Measurements from ENCODE around the gene CLSTN1. TPM values are rescaled to one million over a fixed set of nuclear protein-coding genes. Genes with fewer than 3 reads are reported as not detected.

CLSTN1 gene
- total RNA-seq, 3 donors from 2014 or later = 34.4 to 38.5 (median 34.6) TPM

DNA sequence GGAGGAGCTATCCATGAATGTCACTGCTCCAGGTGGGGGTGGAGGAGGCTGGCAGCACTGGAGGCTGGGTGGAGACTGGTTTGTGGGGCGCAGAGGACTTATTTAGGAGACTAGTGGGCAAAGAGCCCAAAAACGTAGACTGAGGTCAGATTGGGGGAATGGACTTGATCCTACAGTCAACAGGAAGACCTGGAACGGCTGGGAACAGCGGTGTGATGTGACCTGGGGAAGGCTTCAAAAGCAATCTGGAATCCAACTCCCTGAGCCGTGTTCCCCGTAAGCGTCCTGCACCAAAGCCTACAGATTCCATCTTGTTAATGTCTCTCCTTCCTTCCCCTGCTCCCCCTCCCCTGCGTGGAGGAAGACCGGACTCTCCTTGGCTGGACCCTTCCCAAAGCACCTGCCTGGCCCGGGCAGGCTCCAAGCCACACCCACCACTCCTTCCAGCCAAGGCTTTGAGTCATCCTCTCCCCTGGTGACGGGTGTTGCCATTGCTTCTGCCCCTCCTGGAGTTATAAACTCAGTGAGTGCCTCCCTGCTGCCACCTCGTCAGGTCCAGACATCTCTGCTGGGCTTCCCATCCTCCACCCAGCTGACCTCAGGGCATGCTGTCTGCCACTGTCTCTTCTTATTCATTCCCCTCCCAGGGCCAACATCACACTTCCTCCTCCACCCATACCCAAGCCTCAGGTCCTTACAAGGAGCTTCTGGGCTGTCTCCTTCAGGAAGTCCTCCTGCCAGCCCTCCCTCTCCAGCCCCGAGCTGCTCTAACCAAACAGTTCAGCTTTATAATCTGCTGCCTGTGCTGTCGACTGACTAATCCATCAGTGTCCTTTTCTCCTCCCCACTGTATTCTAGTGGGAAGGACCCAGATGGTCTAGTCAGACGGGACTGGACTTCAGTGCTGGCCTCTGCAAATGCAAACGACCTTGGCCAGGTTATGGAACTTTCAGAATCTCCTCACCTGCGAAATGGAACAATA is 1.6 kb upstream of the CLSTN1 start:
- H3K27me3 Mint-ChIP-seq (ENCODE audit: low read depth) = no peaks in the 10 kb centered on the region
- peak; percentile 16 to 24 for ATAC-seq
- DNase-seq = peak; percentile 33
- peaks cover 40% of the 10 kb centered on the region for H3K4me1 Mint-ChIP-seq (ENCODE audit: low read depth)
- H3K4me3 Mint-ChIP-seq = peak overlapping the region; percentile 73
- H3K9me3 Mint-ChIP-seq = no peaks in the 10 kb centered on the region
- peaks cover 1% of the 10 kb centered on the region for H3K36me3 Mint-ChIP-seq (ENCODE audit: insufficient read depth)

DNA sequence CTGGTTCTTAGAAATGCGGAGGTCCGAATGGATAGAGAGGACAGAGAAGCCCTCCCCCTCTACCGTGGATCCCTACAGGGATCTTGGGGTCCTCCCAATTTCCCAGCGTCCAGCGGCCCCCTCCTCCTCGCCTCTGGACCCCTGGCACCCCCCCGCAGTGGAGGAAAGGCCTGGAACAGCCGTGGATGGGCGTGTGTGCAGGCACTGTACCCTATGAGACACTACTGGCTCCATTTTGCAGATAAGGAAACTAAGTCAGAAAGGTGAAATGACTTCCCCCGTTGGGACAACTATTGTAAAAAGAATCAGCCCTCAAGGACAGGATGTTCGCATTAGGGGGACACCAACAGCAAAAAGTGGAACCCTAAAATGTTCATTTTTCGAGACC is 931 bp upstream of the CLSTN1 start:
- peaks cover 42% of the 10 kb centered on the region for H3K4me1 Mint-ChIP-seq (ENCODE audit: low read depth)
- ATAC-seq (no peak), DNase-seq (no peak)
- H3K36me3 Mint-ChIP-seq (ENCODE audit: insufficient read depth) = peaks cover 1% of the 10 kb centered on the region
- peak overlapping the region; percentile 73 for H3K4me3 Mint-ChIP-seq
- no peaks in the 10 kb centered on the region for H3K9me3 Mint-ChIP-seq
- H3K27me3 Mint-ChIP-seq (ENCODE audit: low read depth) = no peaks in the 10 kb centered on the region

DNA sequence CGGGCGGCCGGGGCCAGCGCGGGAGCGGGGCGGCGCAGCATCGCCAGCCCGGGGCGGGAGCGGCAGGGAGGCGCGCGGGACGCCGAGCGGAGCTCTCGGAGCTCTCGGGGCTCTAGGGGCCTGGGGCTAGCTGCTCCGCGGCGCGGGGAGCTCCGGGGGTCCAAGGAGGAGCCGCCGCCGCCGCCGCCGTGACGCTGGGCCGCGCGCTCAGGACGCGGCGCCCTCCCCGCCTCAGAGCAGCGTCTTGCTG is 147 bp downstream of the CLSTN1 start:
- ATAC-seq (peak; percentile 41), DNase-seq (no peak)
- Mint-ChIP-seq H3K27me3 (ENCODE audit: low read depth) (no peaks in the 10 kb centered on the region), H3K4me3 (peak overlapping the region; percentile 63), H3K36me3 (ENCODE audit: insufficient read depth) (peaks cover 1% of the 10 kb centered on the region), H3K4me1 (ENCODE audit: low read depth) (peaks cover 42% of the 10 kb centered on the region), H3K9me3 (no peaks in the 10 kb centered on the region)

DNA sequence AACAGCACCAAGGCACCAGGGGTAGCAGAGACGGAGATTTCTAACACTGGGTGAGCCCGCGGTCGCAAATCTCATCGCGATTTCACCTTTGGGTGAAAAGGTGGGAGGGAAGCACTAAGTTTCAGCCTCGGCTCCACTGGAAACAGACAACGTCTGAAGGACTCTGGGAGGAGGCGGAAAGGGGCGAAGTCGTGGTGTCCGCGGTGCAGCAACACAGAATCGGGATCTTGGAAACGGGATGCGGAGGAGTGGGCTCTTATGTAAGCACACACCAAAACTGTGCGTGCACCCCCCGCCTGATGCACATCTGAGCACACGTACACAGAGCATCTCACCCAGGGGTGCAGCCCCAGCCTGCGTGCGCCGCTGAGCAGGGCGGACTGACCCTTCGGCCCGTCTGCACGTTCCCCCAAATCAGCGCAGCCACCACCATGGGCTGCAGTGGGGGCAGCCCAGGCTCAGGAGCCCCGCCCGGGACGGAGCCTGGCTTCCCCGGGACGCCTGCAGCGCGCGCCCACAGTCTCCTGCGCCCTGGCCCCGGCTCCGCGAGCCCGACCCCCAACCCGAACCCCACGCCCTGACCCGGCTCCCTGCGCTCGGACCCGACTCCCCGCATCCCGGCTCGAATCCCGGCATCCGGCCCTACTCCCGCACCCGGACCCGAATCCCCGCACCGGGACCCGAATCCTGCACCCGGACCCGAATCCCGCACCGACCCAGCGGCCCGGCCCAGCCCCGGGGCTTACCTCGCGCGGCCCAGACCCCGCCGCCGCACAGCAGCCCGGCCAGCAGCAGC is 670 bp downstream of the CLSTN1 start:
- DNase-seq (peak; percentile 16), ATAC-seq (peak; percentile 23 to 26)
- peaks cover 42% of the 10 kb centered on the region for H3K4me1 Mint-ChIP-seq (ENCODE audit: low read depth)
- peak overlapping the region; percentile 91 for H3K4me3 Mint-ChIP-seq
- H3K27me3 Mint-ChIP-seq (ENCODE audit: low read depth) = no peaks in the 10 kb centered on the region
- peaks cover 1% of the 10 kb centered on the region for H3K36me3 Mint-ChIP-seq (ENCODE audit: insufficient read depth)
- no peaks in the 10 kb centered on the region for H3K9me3 Mint-ChIP-seq

DNA sequence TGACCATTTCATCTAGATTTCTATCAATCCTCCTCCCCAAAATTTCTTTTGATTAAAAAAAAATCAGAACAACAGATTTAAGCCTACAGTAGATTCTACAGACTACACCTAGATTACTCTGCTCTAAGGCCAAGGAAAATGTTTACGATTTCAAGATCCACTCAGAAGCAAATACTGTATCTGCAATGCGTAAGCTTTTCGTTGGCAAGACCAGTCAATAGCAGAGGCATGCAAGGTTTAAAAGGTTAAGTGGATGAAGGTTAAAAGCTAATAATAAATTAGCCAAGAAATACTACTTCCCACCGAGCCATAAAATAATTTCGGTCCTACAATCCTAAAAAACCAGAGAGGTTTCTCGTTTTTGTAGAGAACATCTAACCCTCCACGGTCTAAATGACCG is 1.3 kb downstream of the CLSTN1 start:
- Mint-ChIP-seq H3K27me3 (ENCODE audit: low read depth) (no peaks in the 10 kb centered on the region), H3K36me3 (ENCODE audit: insufficient read depth) (peaks cover 1% of the 10 kb centered on the region), H3K9me3 (no peaks in the 10 kb centered on the region), H3K4me1 (ENCODE audit: low read depth) (peaks cover 39% of the 10 kb centered on the region), H3K4me3 (peak overlapping the region; percentile 91)
- ATAC-seq (no peak), DNase-seq (no peak)

DNA sequence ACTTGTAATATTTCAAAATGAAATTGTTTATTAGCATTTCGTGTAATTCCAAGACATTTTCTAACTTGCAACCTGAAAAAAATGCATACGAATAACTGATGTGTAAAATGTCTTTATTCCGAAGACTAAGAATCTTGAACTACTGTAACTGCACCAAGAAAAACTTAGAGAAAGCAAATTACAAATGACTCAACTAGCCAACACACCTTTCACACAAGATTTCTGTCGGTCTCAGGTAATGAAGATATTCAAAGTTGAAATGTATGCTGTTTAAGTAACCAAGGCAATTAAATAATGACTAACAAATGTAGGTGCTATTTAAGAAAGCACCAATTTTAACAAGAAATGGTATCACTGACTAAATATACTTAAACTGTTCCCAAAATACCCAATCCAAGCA is 2.1 kb downstream of the CLSTN1 start:
- H3K27me3 Mint-ChIP-seq (ENCODE audit: low read depth) = no peaks in the 10 kb centered on the region
- ATAC-seq (no peak), DNase-seq (no peak)
- H3K4me1 Mint-ChIP-seq (ENCODE audit: low read depth) = peaks cover 43% of the 10 kb centered on the region
- H3K36me3 Mint-ChIP-seq (ENCODE audit: insufficient read depth) = peaks cover 1% of the 10 kb centered on the region
- H3K9me3 Mint-ChIP-seq = no peaks in the 10 kb centered on the region
- peak overlapping the region; percentile 91 for H3K4me3 Mint-ChIP-seq

DNA sequence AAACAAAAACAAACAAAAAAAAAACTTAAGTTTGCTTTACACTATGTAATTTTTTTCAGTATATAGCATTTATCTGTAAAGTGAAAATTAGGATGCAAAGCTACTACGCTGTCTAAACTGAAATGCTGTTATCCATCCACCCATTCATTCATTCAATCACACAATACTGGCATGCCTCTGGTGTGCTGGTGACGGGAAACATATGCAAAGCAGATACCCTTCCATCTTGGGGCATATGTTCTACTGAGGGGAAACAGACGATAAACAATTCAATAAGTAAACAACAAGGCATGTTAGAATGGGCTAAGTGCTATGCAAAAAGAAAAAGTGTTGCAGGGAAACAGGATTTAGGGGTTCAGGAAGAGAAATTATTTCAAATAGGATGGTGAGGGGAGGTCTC is 3.2 kb downstream of the CLSTN1 start:
- DNase-seq (no peak), ATAC-seq (no peak)
- Mint-ChIP-seq H3K4me3 (no peak overlapping the region), H3K27me3 (ENCODE audit: low read depth) (no peaks in the 10 kb centered on the region), H3K9me3 (no peaks in the 10 kb centered on the region), H3K36me3 (ENCODE audit: insufficient read depth) (peaks cover 5% of the 10 kb centered on the region), H3K4me1 (ENCODE audit: low read depth) (peaks cover 39% of the 10 kb centered on the region)

DNA sequence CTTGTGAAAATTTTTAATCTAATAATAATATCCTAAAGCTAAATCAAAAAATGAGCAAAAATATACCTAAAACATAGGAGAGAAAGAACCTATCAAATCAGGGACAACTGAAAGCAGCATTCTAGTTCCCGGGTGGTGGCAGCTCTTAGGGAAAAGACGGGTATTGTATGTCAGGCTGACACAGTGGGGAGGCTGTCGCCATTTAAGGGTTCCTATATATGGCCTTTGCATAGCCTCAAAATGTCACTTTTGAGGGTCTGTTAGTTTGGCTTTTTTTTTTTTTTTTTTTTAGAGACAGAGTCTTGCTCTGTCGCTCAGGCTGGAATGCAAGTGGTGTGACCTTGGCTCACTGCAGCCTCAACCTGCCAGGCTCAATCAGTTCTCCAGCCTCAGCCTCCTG is 6.0 kb downstream of the CLSTN1 start:
- peaks cover 5% of the 10 kb centered on the region for H3K36me3 Mint-ChIP-seq (ENCODE audit: insufficient read depth)
- ATAC-seq (no peak), DNase-seq (no peak)
- no peaks in the 10 kb centered on the region for H3K9me3 Mint-ChIP-seq
- H3K4me1 Mint-ChIP-seq (ENCODE audit: low read depth) = peaks cover 35% of the 10 kb centered on the region
- H3K27me3 Mint-ChIP-seq (ENCODE audit: low read depth) = no peaks in the 10 kb centered on the region
- H3K4me3 Mint-ChIP-seq = no peak overlapping the region

DNA sequence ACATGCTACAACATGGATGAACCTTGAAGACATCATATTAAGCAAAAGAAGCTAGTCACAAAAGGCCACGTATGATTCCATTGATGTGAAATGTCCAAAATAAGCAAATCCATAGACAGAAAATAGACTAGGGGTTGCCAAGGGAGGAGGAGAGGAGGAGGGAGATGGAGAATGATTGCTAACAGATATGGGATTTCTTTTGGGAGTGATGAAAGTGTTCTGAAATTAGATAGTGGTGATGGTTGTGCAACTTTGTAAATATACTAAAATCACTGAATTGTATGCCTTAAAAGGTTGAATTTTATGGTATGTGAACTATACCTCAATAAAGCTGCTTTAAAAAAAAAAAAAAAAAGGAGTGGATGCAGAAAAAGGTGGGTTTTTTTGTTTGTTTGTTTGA is 7.6 kb downstream of the CLSTN1 start:
- Mint-ChIP-seq H3K9me3 (no peaks in the 10 kb centered on the region), H3K36me3 (ENCODE audit: insufficient read depth) (peaks cover 5% of the 10 kb centered on the region), H3K27me3 (ENCODE audit: low read depth) (no peaks in the 10 kb centered on the region), H3K4me3 (no peak overlapping the region), H3K4me1 (ENCODE audit: low read depth) (peaks cover 28% of the 10 kb centered on the region)
- no peak for DNase-seq
- no peak for ATAC-seq

DNA sequence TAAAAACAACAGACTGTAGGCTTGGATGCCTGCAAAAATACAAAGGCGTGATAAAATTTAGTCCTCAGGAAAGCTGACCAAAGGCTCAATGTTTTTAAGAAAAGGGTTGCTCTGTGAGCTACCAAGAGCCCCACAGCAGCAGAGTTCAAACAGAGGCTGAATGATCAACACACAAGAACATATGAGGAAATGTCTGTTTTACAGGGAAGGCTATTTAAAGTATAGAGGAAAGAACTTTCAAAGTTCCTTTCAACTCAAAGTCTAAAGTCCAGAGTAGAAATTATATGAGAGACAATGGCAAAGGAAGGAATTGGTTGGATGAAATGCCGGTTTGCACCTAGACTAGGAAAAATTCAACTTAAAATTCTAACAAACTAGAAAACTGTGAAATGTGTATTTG is 8.6 kb downstream of the CLSTN1 start:
- Mint-ChIP-seq H3K4me1 (ENCODE audit: low read depth) (peaks cover 27% of the 10 kb centered on the region), H3K9me3 (no peaks in the 10 kb centered on the region), H3K36me3 (ENCODE audit: insufficient read depth) (peaks cover 5% of the 10 kb centered on the region), H3K4me3 (no peak overlapping the region), H3K27me3 (ENCODE audit: low read depth) (no peaks in the 10 kb centered on the region)
- ATAC-seq (no peak), DNase-seq (no peak)

DNA sequence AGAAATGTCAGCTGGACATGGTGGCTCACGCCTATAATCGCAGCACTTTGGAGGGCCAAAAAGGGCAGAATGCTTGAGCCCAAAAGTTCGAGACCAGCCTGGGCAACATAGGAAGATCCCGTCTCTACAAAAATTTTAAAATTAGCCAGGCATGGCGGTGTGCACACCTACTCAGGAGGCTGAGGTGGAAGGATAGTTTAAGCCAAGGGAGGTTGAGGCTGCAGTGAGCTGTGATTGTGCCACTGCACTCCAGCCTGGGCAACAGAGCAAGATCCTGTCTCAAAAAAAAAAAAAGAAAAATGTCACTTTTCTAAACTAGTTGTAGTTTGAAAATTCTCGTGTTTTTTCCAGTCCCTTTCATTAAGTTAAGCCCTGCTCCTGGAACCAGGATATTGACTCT is 9.1 kb downstream of the CLSTN1 start:
- H3K9me3 Mint-ChIP-seq = no peaks in the 10 kb centered on the region
- DNase-seq (no peak), ATAC-seq (no peak)
- no peak overlapping the region for H3K4me3 Mint-ChIP-seq
- peaks cover 5% of the 10 kb centered on the region for H3K36me3 Mint-ChIP-seq (ENCODE audit: insufficient read depth)
- H3K4me1 Mint-ChIP-seq (ENCODE audit: low read depth) = peaks cover 27% of the 10 kb centered on the region
- H3K27me3 Mint-ChIP-seq (ENCODE audit: low read depth) = no peaks in the 10 kb centered on the region

DNA sequence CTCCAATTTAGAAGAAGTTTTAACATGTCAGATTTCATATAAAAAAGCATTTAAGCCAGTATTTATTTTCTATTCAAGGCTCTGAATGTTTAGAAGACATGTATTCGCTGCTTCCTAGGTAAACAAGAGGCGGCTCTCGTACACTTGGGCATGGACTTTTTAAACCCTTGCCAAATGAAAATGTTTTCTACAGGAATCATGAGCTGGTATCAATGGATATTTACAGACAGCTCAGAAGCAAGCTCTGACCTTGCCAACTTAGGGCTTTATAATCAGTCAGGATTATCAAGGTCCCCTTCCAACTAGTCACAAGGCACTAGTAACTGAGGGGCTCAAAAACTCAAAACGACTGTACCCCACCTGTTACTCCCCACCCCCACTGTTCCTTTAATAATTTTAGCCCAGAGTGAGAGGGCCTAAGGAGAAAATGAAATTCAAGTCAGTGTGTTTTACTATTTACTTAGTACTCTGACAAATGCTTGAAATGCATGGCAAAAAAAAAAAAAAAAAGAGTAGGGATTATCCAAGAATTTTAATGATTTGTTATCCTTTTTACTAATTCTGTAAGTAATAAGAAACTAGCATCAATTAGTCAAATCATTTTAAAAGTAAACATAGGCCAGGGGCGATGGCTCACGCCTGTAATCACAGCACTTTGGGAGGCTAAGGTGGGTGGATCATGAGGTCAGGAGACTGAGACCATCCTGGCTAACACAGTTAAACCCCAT is 12.4 kb downstream of the CLSTN1 start:
- Mint-ChIP-seq H3K4me1 (ENCODE audit: low read depth) (peaks cover 47% of the 10 kb centered on the region), H3K9me3 (no peaks in the 10 kb centered on the region), H3K27me3 (ENCODE audit: low read depth) (no peaks in the 10 kb centered on the region), H3K36me3 (ENCODE audit: insufficient read depth) (peaks cover 7% of the 10 kb centered on the region), H3K4me3 (no peak overlapping the region)
- no peak for DNase-seq
- ATAC-seq = no peak

DNA sequence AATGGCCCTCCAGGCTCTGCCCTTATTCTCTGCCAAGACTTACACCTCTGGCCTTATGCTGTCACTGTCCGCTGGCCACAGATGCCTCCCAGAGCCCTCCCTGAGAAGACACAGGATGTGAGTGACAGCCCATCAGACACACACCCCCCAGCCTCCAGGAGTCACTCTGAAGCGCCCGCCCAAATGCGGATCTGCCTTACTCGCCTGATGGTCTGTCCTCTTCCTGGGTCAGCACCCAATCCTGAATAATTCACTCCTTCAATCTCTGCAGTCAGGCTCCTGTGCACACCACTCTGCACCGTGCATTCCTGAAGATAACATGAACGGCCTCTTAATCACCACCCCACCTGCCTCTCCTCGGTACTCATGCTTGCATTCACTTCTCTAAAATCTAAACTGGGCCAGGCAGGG is 14.7 kb downstream of the CLSTN1 start:
- Mint-ChIP-seq H3K27me3 (ENCODE audit: low read depth) (no peaks in the 10 kb centered on the region), H3K36me3 (ENCODE audit: insufficient read depth) (peaks cover 4% of the 10 kb centered on the region), H3K4me3 (no peak overlapping the region), H3K9me3 (no peaks in the 10 kb centered on the region), H3K4me1 (ENCODE audit: low read depth) (peaks cover 47% of the 10 kb centered on the region)
- DNase-seq = no peak
- no peak for ATAC-seq

DNA sequence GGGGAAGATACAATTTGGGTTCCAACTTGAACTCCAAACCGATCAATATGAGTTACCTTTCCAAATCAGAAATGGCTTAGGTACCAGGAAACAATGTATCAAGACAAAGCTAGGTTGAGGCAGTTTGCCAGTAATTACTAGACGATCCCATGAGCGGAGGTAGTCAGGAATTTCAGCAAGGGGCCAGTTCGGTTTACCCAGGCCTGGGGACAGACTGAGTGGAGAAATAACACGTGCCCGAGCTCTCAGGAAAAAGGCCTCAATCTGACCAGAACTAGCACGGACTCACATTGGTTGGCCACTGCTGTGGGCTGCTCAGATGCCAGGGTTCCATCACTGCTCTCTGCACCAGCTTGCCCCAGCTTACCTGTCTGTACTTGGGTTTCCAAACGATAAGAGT is 15.3 kb downstream of the CLSTN1 start:
- H3K4me3 Mint-ChIP-seq = no peak overlapping the region
- ATAC-seq = no peak

More for the DNA sequence above, 15.3 kb downstream of the CLSTN1 start:
- DNase-seq = no peak
- peaks cover 46% of the 10 kb centered on the region for H3K4me1 Mint-ChIP-seq (ENCODE audit: low read depth)
- H3K36me3 Mint-ChIP-seq (ENCODE audit: insufficient read depth) = peaks cover 4% of the 10 kb centered on the region
- no peaks in the 10 kb centered on the region for H3K9me3 Mint-ChIP-seq
- H3K27me3 Mint-ChIP-seq (ENCODE audit: low read depth) = no peaks in the 10 kb centered on the region

All from activated T-cell treated with anti-CD3 and anti-CD28 coated beads, Interleukin-2, amount 50 U/mL, for 4 hours (primary cell).